ENCODE data around the gene PLVAP.

The PLVAP gene

DNA sequence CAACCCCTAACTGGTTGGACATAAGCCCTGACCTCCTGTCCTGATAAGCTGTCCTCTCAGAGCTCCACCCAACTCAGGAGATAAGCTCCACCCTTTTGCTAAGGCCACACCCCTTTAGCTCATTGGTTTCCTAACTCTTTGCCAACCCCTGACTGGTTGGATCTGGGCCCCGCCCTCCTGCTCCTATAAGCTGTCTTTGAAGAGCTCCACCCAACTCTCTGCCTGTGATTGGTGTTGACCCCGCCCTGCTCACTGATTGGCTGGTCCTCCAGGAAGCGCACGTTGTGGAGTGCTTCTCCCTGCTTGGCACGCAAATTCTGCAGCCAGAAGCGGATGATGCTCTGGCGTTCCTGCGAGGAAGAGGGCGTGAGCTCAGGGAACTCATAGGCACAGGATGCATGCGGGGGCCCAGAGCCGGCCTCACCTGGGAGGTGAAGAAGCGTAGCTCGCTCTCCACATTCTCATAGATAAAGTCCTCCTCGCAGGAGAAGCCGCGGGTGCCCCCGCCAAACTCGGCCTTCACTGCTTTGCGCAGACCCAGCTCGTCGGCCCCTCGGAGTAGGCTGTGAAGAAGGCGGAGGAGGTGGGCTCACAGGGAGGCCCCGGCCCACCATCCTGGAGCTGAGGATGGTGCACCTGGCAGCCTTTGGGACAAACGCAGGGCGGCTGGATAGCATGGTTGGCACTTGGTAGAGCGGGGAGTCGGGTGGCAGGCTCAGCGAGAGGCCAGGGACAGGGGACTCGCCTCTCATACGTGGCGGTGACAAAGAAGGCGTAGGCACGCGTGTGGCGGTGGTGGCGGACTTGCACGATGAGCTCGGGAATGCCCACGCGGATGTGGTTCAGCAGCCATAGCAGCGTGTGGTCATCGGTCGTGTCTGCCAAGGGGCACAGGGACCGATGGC is 44.2 kb downstream of the PLVAP start:
- DNase-seq: no peak

DNA sequence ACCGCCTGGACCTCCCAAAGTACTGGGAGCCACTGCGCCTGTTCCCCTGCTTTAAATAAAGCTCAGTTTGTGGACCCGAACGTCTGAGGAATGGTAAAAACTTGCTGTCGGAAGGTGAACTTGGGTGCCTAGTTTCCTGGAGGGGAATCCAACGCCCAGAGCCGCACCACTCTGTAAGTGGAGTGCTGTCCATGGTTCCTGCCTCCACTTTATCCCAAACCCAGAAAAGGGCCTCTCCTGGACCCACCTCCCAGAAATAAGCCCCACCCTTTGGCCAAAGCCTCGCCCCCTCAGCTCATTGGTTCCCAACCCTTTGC is 44.8 kb downstream of the PLVAP start:
- DNase-seq: no peak

DNA sequence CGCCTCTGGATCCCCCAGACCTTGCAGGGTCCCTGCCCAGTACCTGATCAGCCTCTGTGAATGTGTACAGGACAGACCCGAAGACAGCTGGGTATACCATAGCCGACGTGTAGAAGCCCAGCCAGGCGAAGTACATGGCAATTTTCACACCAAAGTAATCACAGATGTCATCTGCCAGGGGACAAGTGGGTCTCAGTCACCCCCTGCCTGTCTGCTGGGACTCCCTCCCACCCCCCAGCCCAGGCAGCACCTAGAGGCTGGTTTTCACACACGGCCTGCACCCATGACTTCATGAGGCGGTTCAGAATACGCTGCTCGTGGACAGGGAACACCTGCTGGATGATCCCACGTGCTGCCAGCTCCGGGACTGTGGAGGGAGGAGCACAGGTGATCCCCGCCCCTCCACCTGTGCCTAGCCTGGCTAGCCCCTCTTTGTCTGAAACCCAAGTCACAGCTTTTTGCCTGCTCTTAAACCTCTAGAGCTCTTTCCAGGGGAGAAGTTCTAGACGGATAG is 46.0 kb downstream of the PLVAP start:
- DNase-seq: no peak

DNA sequence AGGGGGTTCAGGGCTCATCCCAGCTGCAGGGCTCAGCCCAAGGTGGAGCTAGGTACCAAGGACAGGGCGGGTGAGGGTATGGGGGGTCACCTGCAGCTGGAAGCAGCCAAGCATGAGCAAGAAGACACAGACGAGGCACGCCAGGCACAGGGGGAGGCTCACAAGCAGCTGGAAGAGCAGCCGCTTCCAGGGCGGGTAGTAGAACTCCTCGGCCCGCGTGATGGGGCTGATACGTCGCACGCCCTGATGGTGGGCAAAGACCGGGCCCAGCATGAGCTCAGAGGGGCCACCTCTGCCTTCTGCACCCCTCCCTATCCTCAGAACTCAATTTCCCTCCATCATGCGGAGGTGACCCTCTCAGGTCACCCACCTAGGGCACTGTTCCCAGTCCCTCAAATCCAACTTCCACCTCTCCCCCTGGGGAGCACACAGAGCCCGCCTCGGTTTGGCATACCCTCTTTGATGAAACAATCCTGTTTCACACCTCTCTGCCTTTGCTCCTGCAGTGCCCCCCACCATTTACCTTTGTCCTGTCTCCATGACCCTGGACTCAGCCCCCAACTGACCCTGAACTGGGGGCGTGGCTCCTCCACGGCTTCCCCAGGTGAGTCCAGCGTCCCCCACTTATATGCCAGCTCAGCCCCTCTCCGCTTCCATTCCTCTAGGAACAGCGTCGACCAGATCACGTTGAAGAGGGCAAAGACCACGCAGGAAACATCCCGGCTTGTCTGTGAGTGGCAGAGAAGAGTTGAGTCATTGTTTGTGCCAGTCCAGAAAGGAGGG is 46.7 kb downstream of the PLVAP start:
- no peak for DNase-seq

DNA sequence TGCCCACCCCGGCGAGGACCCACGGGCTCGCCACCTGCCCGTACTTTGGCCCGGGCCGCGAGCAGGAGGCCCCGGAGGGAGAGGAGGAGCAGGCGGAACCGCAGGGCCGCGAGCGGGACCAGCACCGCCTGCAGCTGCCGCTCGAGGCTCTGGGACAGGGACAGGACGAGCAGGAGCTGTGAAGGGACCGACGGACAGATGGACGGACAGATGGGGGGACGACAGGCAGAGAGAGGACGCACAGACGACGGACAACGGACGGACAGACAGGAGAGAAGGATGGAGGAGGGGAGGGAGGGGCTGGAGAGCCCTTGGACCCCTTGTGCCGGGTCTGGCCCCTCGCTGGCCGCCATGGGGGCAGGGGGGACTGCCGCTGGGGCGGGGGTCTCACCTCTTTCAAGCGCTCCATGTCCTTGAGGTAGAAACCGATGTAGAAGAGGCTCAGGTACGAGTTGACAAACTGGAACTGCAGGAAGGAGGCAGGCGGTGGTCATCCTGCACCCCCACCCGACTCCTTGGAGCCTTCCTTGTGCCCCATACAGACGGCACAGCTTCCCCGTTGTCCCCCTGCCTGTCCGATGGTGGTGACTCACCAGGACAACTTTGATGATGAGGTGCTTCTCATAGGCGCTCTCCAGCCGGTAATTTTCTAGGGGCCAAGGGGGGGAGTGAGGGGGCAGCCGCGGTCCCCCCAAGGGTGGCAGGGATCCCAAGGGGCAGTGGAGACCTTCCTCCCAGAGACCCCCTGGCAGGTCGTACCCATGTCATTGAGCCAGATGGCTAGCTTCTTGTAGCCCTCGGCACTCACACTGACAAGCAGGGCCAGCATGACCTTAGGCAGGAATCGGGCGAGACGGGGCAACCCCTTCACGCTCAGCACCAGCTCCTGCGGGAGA is 47.5 kb downstream of the PLVAP start:
- no peak for DNase-seq

DNA sequence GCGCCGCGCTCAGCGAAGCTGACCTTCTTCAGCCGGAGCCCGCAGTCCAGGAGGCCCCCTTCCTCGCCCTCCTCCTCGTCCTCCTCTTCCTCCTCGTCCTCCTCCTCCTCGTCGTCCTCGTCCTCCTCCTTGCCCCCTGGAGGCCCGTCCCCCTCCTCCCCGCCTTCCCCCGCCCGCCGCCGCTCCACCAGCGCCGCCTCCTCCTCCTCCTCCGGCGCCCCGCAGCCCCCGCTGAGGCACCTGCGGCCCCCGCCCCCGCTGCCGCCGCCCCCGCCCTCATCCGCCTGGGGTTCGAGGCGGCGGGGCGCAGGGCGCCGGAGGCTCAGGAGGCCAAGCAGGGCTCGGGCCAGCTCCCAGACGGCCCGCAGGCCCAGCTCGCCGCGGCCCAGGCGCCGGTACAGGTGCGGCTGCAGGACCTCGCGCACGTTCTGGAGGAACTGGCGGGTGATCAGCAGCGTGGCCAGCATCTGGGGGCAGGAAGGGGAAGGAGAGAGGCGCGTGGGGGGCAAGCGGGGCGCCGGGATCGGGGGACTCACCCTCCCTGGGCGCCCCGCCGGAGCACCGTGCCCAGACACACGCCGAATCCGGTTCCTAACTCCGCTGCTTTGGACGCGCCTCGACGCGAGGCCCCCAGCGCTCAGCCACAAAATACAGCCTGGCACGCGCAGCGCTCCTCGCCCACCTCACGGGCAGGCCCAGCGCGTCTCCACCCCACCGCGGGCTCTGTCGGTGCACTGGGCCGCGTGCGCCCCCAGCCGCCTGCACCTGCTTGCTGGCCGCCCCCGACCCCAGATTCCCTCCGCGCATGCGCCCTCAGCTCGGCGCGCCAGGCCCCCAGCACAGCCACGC is 48.4 kb downstream of the PLVAP start:
- peak; percentile 51 to 61 for DNase-seq

DNA sequence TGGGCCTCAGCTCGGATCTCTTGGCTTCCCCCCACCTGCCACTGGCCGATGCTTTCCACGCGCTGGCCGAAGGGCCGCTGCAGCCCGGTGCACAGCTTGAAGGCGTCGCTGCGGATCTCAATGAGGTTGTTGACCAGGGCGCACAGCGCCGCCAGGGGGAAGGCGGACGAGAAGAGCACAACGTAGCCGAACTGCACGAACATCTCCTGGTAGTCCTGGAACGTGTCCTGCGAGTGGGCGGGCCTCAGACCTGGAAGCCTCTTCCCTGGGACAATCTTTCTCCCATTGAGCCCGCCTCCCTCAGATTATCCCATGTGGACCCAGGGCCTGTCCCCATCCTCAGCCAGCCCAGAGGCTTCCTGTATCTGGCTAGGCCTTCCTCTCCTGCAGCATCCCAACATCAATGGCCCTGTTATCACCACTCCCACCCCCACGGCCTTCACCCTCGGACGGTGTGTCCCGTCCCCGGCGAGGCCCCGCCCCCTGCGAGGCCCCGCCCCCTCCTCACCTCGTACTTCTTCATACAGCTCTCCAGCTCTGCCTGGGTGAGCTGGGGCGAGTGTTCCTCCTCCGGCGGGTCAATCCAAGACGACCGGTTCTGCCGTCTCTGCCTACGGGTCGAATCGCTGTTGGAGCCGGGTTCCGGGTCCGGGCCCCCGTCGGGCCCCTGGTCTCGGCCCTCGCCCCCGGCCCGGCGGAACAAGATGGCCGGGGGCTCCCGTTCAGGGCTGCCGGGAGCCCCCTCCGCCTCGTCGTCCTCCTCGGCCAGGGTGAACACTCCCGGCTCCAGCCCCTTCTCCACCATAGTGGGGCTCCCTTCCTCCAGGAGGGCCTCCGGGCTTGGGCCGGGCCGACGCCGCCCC is 49.3 kb downstream of the PLVAP start:
- peak; percentile 41 to 64 for DNase-seq

DNA sequence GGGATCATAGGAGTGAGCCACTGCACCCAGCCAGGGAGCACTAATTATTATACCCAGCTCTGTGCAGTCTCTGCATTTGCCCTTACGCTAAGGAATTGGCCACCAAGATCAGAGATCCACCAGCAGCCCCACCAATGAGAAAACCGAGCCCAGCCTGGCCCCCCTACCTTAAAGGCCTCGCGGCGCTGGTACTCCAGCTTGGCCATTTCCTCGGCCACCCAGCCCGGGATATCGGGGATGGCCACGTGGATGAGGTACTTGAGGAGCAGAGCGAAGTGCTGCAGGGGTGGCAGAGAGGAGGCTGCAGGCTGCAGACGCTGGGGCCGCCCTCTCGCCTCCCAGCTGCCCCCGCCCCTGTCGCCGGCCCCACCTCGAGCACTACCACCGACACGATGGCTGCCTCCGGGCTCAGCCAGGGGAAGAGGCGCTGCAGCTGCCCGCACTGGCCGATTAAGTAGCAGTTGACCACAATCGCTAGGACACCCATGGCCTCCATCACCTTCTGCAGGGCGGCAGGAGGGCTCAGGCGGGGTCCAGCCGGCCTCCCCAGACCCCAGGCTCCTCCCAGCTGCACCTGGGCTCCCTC is 50.0 kb downstream of the PLVAP start:
- DNase-seq: no peak

DNA sequence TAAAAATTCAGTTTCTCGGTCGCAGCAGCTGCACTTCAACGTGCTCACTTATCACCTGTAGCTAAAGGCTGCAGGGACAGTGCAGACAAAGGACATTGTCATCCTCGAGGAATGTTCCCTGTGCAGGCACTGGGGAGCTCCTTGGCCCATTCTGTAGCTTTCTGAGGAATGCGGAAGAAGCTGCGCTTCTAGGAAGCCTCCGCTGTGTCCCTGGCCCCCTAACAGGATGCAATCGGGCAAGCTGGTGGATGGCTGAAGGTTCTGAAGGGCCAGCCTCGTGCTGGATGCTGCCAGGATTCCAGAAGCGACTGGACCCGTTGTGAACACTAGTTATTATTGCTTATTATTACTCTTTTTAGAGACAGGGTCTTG is 50.6 kb downstream of the PLVAP start:
- no peak for DNase-seq

DNA sequence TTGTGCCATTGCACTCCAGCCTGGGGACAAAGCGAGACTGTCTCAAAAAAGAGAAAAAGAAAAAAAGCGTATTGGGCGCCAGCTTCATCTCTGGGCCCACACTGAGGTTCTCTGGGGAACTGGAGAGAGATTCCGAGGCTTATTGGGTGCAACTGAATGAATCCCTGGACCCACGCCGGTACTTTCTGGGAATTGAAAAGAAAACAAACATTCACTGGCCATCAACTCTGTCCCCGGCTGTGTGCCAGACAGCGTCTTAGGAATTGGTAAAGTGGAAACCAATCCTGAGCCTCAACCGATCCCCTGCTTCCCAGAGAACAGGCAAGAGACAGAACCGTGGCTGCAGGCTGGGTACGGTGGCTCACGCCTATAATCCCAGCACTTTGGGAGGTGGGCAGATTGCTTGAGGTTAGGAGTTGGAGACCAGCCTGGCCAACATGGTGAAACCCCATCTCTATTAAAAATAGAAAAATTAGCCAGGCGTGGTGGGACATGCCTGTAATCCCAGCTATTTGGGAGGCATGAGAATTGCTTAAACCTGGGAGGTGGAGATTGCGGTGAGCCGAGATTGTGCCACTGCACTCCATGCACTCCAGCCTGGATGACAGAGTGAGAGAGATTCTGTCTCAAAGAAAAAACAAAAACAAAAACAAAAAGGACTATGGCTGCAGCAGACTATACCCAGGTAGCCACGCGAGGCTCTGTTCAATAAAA is 51.1 kb downstream of the PLVAP start:
- no peak for DNase-seq

DNA sequence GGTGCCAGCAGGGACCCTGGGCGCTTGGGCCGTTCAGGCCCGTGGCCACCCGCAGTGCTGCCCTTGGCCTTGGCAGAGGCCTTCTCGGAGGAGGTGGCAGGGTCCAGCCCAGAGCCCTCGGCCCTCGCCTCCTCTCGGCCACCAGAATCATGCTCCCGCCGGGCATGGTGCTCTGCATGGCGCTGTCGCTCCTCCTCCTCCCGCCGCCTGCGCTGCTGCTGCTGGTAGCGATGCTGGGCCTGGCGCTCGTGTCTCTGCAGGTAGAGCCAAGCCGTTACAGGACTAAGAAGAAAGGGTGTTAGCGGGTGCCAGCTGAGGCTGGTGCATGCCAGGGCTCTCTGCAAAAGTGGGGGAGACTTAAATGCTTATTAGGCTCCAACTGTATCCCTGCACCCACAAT is 52.0 kb downstream of the PLVAP start:
- DNase-seq: no peak

DNA sequence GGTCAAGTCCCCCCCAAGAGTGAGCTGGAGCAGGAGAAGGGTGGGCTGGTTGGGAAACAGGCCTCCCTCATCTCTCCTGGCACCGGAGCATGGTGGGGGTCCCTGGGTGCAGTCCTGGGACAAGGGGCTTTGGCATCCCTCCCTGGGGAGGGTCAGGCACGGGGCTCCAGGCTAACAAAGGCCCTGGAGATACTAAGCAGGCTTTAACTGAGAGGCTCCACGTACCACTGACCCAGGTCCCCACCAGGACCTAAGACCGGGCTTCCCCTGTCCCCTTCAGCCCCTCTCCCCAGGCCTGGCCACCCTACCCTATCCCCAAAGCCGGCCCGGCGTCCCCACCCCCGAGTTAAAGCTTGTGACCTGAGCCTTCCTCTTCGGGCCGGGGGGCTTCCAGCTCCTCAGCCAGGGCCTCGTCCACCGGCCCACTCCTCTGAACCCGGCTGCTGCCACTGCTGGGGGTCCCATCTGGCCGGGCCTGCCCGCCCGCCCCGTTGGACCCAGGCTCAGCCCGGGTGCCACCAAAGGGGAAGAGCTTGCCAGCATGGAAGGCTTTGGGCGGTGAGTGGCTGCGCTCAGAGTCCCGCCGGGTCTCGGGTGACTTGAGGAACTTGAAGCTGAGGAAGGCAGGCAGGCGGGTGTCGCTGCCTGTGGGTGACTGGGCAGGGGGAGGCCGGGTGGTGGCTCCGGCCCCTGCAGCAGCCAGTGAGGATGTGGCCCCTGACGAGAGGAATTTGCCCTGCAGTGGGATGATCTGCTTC is 52.6 kb downstream of the PLVAP start:
- DNase-seq: no peak

DNA sequence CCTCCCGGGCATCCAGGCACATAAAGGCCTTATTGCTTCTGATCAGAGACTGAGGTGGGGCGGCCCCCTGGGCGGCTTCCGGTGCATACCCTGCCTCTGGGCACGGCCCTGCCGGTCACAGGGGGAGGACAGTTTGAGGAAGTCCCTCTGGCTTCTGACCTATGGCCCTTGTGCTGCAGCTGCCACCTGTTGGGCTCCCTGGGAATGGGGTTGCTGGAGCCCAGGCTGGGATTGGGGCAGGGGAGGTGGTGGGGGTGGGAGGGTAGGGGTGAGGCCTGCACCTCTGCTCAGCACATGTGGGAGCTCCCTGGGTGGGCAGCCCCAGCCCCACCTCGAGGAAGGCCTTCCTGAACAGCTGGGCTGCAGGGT is 53.2 kb downstream of the PLVAP start:
- no peak for DNase-seq

DNA sequence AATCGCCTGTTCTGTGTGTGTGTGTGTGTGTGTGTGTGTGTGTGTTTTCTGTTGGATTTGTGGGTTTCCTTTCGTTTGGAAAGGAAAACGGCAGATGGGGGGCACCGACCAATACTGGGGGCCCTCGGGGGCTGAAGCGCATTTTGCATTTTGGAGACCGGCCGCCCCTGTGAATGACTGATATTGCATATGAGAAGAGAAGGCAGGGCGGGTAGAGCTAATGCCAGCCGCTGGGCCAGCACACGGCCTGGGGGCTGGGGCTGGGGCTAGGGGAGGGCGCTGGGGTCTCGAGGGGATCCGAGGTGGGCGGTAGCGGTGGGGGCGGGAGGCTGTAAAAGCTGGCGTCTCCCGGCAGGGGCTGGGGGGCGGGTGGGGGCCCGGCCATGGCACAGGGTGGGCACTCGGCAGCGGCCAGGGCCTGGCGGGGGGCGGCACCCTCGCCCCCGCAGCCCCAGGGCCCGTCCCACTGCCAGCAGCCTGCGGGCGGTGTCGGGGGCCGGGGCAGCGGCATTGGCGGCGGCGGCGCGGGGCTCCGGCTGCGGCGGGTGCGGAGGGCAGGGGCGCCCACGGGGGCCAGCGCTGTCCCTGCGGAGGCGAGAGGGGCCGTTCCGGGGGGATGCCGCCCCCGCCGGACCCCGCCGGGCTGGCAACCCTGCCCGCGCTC is 53.7 kb downstream of the PLVAP start:
- no peak for DNase-seq

DNA sequence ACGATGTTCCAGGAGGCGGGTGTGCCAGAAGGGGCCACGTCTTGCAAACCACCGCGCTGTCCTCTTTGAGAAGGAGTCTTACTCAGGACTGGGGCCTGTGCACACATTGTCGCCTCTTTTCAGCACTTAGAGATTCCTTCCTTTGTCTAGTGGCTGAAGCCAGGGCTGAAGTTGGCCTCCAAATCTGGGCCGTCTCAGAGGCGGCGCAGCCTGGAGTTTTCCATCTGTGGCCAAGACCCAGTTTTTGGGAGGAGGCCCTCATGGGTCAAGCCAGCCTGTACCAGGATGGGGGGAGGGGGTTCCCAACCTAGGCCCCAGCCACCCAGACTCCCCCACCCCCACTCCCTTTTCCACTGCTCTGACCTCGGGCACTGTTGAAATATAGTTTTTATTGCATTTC is 54.3 kb downstream of the PLVAP start:
- DNase-seq: no peak

DNA sequence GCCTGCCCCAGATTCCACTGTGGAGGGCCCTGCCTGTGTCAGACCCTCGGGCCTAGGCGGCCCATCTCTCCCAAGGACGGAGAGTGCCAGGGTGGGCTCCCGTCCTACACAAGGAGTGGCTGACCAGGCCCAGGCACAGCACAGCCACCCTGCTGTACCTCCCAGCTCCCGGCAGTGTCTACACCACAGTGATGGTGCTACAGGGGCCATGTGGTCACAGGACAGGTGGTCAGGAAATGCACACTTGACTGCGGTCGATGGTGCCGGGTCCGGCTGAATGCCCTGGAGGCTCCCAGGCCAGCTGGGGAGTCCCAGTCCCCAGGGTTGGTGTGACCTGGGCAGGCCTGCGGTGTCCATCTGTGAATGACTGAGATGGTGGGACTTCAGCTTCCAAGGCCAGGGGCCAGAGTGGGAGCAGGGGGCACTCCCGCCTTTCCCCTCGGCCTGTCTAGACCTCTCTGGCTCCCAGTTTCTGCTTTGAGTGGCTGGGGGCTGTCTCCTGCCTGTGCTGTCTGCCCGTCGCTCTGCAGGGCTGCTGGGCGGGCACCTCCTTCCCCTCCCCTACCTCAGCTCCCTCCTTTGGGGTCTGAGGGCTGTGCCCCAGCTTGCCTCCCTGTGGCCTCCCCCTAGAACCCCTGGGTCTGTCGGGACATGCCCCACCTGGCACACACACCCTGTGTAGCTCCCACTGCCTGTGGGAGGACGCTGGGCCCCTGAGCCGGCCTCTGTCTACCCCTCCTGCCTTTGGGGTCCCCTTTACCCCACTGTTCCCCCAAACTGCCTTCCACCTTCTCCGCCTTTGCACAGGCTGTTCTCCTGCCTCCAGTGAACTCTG is 55.3 kb downstream of the PLVAP start:
- DNase-seq: no peak

DNA sequence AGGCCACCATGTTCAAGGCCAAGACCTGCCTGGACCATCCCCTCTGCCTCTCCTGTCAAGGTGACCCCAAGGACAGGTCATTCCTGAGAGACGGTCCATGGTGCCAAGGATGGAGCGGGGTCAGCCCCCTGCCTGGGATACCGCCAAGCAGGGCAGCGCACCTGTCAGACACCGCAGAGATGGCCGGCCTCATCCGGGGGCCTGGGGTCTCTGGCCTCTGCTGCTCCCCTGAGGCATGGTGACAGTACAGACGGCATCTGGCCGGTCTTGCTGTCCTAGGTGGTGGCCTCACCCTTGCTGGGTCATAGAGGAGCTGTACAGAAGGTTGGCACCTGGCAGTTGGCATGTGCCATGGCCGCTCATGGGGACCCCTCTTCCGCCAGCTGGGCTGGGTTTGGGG is 56.7 kb downstream of the PLVAP start:
- no peak for DNase-seq
